ENCODE results near the gene GDI2. TPM values are rescaled to one million over a fixed set of nuclear protein-coding genes. Genes with fewer than 3 reads are reported as not detected.
A peak's percentile ranks its signal among the peaks of the same experiment; 100 is the strongest.
"Not testable (repeated sequence)": the region's sequence is repeated elsewhere in the genome, so short reads cannot be mapped to it uniquely, and the experiment has no call there.

GDI2 gene
- total RNA-seq, 2 experiments from 2014 or later: 335 to 339 TPM

DNA sequence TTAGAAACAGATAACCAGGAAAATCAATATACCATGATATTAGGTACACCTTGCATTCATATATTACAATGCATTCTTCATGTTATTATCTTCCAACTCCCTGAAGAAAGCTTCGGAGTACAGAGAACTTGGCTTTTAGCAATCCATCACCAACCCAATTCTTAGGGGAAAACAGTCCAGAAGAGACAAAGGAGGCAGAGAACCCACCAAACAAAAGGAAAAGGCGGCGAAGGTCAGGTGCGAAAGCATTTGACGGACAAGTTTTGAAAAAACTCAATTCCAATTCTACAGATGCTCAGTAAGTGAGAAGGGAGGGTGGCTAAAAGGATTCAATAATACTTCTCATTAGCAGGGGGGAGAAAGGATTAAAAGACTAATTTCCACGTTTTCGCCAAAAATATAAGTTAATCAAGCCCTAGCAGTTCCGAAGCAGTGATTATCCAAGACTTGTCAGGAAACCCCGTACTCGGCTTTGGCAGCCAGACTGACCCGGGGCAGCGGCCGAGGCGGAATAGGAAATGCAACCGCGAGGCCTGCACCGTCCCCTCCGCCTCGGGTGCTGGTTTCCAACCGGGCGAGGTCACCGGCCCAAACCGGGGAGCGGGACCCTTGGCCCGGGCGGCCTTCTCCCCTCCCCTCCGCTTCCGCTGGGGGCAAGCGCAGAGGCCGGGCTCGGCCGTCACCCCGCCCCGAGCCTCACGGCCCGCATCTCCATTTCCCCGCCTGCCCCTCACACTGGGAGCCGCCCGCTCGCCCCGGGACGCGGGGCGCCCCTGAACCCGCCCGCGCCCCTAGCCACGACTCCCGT lies 747 bp downstream of the GDI2 start:
- Mint-ChIP-seq H3K9me3 (peaks cover 1% of the 10 kb centered on the region), H3K27me3 (no peaks in the 10 kb centered on the region), H3K27ac (peak overlapping the region; percentile 97), H3K4me3 (peak overlapping the region; percentile 91), H3K4me1 (peaks cover 60% of the 10 kb centered on the region), H3K36me3 (peaks cover 44% of the 10 kb centered on the region)
- peak; percentile 53 for DNase-seq

DNA sequence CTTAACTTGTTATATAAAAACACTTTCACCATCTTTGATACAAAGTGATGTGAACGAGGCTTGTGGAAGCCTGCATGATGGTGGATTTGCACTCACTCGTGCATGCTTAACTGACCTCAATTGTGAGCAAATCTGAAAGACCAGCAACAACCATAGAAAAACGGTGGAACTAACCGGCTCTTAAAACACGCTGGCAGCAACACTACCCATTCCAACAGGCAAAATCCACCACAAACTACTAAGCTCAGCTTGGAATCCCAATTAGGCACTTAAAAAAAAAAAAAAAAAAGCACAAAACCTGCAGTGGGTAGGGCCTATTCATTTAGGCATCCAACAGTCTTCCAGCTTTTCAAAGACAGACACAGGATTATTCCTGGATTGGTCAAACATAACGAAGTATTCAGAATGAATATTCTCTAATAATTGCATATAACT lies 1.8 kb downstream of the GDI2 start:
- Mint-ChIP-seq H3K4me1 (peaks cover 59% of the 10 kb centered on the region), H3K9me3 (peaks cover 1% of the 10 kb centered on the region), H3K36me3 (peaks cover 51% of the 10 kb centered on the region), H3K27ac (peak overlapping the region; percentile 80), H3K27me3 (no peaks in the 10 kb centered on the region), H3K4me3 (peak overlapping the region; percentile 91)
- DNase-seq: no peak

DNA sequence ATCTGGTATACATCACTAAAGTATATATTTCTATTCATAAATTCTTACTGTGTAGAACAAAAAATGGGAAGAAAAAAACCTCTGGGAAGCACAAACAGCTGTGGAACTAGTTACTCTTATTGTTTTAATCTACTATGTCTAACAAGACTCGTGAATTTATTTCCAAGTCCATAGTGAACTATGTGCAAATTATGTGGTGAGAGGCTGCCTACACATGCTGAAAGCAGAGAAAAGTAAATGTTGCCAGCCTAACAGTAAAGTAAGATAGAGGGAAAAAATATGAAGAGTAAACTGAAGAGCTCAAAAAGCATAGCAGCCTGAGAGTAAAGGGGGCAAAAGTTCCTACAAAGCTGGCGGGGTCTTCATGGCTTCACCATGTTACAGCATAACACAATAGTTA lies 3.0 kb downstream of the GDI2 start:
- peak overlapping the region; percentile 91 for H3K4me3 Mint-ChIP-seq
- H3K27ac Mint-ChIP-seq: no peak overlapping the region

DNA sequence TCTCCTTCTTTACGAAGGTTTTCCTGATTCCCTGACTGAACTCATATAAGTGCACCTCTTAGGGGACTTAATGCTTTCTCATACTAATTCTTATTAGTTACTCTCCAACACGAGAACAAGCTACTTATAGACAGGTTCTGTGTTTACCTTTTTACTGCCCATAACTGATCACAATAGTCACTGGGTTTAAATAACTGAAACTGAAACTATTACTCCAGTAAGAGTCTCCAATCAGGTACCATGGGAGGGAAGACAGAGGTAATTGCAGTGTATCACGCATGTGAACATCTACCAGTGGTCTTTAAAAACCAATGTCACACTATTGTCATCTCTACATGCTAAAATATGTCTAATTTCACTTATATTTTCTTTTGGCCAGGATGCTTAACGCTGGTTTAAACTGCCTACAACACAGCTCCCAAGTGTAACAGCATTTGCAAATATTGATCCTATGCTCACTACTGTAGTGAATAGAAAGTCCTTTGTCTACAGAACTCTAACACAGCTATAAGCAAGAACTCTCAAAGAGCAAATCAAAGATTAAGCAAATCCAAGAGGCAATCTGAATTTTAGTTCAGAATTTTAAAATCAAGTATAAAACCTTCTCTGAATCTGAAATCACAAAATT lies 3.6 kb downstream of the GDI2 start:
- H3K27me3 Mint-ChIP-seq: no peaks in the 10 kb centered on the region
- peak overlapping the region; percentile 91 for H3K4me3 Mint-ChIP-seq
- H3K4me1 Mint-ChIP-seq: peaks cover 51% of the 10 kb centered on the region
- no peaks in the 10 kb centered on the region for H3K9me3 Mint-ChIP-seq
- DNase-seq: no peak
- peak overlapping the region; percentile 13 for H3K27ac Mint-ChIP-seq
- peaks cover 55% of the 10 kb centered on the region for H3K36me3 Mint-ChIP-seq

More for the DNA sequence above, 3.0 kb downstream of the GDI2 start:
- Mint-ChIP-seq H3K4me1 (peaks cover 57% of the 10 kb centered on the region), H3K27me3 (no peaks in the 10 kb centered on the region), H3K36me3 (peaks cover 60% of the 10 kb centered on the region), H3K9me3 (peaks cover 1% of the 10 kb centered on the region)
- DNase-seq: no peak

DNA sequence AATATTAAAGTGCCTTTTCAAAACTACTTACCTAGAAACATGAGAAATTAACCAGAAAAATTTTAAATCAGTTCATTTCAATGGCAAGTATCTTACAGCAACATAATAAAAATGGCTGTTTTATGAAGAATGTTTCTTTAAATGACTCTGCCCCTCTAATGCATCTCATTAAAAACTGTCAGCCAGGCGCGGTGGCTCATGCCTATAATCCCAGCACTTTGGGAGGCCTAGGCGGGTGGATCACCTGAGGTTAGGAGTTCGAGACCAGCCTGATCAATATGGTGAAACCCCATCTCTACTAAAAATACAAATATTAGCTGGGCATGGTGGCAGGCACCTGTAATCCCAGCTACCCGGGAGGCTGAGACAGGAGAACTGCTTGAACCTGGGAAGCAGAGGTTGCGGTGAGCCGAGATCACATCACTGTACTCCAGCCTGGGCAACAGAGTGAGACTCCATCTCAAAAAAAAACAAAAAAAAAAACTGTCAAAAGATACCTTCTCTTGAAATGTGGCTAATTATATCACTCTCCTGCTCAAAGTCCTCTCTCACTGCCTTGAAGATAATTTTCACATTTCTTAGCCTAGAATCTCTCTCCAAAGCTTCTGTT lies 4.3 kb downstream of the GDI2 start:
- Mint-ChIP-seq H3K36me3 (peaks cover 58% of the 10 kb centered on the region), H3K4me1 (peaks cover 51% of the 10 kb centered on the region), H3K4me3 (peak overlapping the region; percentile 55)
- not testable (repeated sequence) for H3K27ac Mint-ChIP-seq, DNase-seq, H3K27me3 Mint-ChIP-seq, H3K9me3 Mint-ChIP-seq

DNA sequence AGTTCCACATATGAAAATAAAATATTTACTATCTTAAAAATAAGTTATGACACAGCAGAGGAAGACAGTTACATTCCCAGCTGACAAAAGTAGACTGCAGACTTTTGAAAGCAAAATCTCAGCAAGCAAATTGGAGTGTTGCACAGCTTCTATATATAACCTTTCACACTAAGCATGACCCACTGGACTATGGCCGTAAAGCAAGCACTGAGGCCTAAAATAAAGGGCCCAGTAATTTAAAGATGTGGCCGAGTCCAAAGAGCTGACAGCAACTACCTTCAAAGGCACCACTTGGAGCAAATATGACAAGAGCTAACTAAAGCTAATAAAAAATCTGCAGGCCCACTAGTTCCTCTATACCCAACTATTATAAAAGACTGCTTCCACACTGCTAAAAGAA lies 6.5 kb downstream of the GDI2 start:
- Mint-ChIP-seq H3K27ac (no peak overlapping the region), H3K36me3 (peaks cover 56% of the 10 kb centered on the region), H3K4me1 (peaks cover 54% of the 10 kb centered on the region)

DNA sequence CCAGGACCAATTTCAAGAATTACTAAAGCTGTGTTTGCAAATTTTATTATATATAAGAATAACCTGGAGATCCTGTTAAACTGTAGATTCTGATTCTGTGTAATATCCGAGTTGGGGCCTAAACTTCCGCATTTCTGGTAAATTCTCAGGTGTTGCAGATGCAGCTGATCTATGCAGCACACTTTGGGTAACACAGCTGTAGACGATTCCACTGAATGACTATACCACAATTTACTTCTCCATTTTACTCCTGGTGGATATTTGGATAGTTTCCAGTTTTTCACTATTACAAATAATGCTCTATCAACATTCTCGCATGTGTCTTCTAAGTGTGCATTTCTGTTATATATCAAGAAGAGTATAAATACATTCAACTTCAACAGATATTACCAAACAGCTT lies 7.5 kb downstream of the GDI2 start:
- no peak overlapping the region for H3K4me3 Mint-ChIP-seq
- no peak overlapping the region for H3K27ac Mint-ChIP-seq
- H3K4me1 Mint-ChIP-seq: peaks cover 48% of the 10 kb centered on the region
- H3K27me3 Mint-ChIP-seq: no peaks in the 10 kb centered on the region
- no peak for DNase-seq
- H3K9me3 Mint-ChIP-seq: no peaks in the 10 kb centered on the region
- H3K36me3 Mint-ChIP-seq: peaks cover 49% of the 10 kb centered on the region

More for the DNA sequence above, 6.5 kb downstream of the GDI2 start:
- Mint-ChIP-seq H3K4me3 (no peak overlapping the region), H3K9me3 (no peaks in the 10 kb centered on the region), H3K27me3 (no peaks in the 10 kb centered on the region)
- DNase-seq: no peak

DNA sequence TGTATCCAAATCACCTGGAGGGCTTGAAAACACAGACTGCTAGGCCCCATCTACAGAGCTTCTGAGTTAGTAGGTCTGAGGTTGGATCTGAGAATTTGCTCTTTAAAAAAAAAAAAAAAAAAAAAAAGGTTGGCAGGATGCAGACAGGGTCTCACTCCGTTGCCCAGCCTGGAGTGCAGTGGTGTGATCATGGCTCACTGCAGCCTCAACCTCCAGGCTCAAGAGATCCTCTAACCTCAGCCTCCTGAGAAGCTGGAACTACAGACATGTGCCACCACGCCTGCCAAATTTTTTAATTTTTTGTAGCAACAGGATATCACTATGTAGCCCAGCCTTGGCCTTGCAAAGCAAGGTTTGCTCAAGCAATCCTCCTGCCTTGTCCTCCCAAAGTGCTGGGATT lies 8.0 kb downstream of the GDI2 start:
- Mint-ChIP-seq H3K4me1 (peaks cover 43% of the 10 kb centered on the region), H3K9me3 (no peaks in the 10 kb centered on the region), H3K4me3 (no peak overlapping the region), H3K27me3 (no peaks in the 10 kb centered on the region), H3K36me3 (peaks cover 51% of the 10 kb centered on the region), H3K27ac (no peak overlapping the region)
- no peak for DNase-seq

DNA sequence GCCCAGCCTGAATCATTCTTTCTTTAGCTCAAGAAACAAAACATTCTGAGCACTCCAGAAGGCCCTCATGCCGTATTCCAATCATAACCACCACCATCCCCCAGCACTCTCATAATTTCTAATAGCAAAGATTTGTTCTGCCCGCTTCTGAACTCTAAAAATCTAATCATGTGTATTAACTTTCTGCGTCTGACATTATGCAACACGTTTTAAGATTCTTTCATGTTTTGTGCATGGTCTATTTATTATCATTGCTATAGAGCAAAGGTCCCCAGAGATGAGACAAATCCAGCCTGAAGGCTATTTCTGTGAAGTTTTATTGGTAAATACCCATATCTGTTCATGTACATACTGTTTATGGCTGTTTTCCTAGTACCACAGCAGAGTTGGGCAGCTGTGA lies 8.8 kb downstream of the GDI2 start:
- H3K4me1 Mint-ChIP-seq: peaks cover 36% of the 10 kb centered on the region

DNA sequence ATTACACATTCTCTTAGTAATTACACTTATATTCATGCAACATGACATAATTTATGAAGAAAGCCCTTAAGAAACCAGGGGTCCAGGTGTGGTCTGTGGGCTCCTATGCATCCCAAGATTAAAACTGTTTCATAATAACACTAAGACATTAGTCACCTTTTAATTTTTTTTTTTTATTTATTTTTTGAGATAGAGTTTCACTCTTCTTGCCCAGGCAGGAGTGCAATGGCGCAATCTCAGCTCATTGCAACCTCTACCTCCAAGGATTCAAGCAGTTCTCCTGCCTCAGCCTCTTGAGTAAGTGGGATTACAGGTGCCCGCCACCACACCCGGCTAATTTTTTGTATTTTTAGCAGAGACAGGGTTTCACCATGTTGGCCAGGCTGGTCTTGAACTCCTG lies 12.5 kb downstream of the GDI2 start:
- H3K36me3 Mint-ChIP-seq: peaks cover 30% of the 10 kb centered on the region
- no peaks in the 10 kb centered on the region for H3K9me3 Mint-ChIP-seq
- DNase-seq: no peak
- peak overlapping the region; percentile 25 for H3K27ac Mint-ChIP-seq
- H3K27me3 Mint-ChIP-seq: no peaks in the 10 kb centered on the region
- H3K4me1 Mint-ChIP-seq: peaks cover 16% of the 10 kb centered on the region
- no peak overlapping the region for H3K4me3 Mint-ChIP-seq

More for the DNA sequence above, 8.8 kb downstream of the GDI2 start:
- no peak overlapping the region for H3K4me3 Mint-ChIP-seq
- no peaks in the 10 kb centered on the region for H3K27me3 Mint-ChIP-seq
- no peak overlapping the region for H3K27ac Mint-ChIP-seq
- H3K36me3 Mint-ChIP-seq: peaks cover 47% of the 10 kb centered on the region
- H3K9me3 Mint-ChIP-seq: no peaks in the 10 kb centered on the region
- DNase-seq: no peak

DNA sequence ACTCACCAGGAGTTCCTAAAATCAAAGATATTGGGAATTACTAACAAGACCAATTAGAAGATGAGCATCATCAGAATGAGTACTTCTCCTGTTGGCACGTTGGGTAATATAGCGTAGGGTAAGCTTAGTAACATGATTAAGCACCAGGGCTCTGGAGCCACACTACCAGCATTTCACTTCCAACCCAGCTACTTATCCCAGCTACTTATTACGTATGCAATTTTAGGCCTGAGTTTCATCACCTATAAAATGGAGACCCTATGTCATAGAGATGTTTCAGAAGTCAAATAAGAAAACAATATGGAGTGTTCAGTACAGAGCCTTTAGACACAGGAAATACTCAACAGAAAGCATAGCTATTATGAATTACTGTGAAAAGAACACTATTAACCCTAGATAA lies 19.0 kb downstream of the GDI2 start:
- H3K9me3 Mint-ChIP-seq: no peaks in the 10 kb centered on the region
- H3K4me1 Mint-ChIP-seq: peaks cover 17% of the 10 kb centered on the region
- no peak for DNase-seq
- peak overlapping the region; percentile 63 for H3K27ac Mint-ChIP-seq
- H3K4me3 Mint-ChIP-seq: no peak overlapping the region
- peaks cover 25% of the 10 kb centered on the region for H3K36me3 Mint-ChIP-seq
- H3K27me3 Mint-ChIP-seq: no peaks in the 10 kb centered on the region

DNA sequence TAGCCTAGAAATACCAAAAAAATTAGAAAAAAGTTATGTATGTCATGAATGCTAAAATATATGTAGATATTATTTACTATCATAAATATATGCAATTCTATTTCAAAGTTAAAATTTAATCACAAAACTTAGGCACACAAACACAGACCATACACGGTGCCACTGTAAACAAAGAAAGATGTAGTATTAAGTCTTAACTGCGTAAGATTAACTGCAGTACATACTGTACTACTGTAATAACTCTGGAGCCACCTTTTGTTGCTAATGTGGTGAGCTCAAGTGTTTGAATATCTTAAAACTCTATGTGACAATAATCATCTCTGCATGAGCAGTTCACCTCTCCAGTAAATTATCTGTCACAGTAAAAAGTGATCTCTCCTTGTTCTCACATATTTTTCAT lies 23.6 kb downstream of the GDI2 start:
- H3K27ac Mint-ChIP-seq: no peak overlapping the region
- DNase-seq: no peak
- H3K9me3 Mint-ChIP-seq: peaks cover 4% of the 10 kb centered on the region
- H3K4me3 Mint-ChIP-seq: no peak overlapping the region
- H3K4me1 Mint-ChIP-seq: peaks cover 20% of the 10 kb centered on the region
- no peaks in the 10 kb centered on the region for H3K27me3 Mint-ChIP-seq
- H3K36me3 Mint-ChIP-seq: peaks cover 55% of the 10 kb centered on the region

DNA sequence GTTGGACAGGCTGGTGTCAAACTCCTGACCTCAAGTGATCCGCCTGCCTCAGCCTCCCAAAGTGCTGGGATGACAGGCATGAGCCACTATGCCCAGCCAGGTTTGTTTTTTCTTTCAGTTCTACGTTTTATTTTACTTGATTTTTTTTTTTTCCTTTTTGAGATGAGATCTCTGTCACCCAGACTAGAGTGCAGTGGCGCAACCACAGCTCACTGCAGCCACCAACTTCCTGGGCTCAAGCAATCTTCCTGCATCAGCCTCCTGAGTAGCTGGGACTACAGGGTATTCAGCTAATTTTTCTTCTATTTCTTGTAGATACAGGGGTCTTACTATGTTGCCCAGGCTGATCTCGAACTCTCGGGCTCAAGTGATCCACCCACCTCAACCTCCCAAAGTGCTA lies 24.3 kb downstream of the GDI2 start:
- Mint-ChIP-seq H3K9me3 (peaks cover 10% of the 10 kb centered on the region), H3K27ac (peak overlapping the region; percentile 67), H3K27me3 (no peaks in the 10 kb centered on the region)

DNA sequence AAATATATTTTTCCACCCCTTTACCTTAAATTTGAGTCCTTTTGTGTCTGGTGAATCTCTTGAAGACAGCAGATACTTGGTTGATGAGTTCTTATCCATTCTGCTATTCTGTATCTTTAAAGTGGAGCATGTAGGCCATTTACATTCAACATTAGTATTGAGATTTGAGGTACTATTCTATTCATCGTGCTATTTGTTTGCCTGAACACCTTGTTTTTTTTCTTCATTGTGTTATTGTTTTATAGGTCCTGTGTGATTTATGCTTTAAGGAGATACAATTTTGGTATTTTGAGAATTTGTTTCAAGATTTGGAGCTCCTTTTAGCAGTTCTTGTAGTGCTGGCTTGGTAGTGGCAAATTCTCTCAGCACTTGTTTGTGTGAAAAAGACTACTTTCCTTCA lies 29.9 kb downstream of the GDI2 start:
- Mint-ChIP-seq H3K4me1 (peaks cover 35% of the 10 kb centered on the region), H3K36me3 (peaks cover 79% of the 10 kb centered on the region), H3K4me3 (no peak overlapping the region), H3K9me3 (peaks cover 14% of the 10 kb centered on the region), H3K27ac (peak overlapping the region; percentile 37), H3K27me3 (no peaks in the 10 kb centered on the region)
- no peak for DNase-seq

More for the DNA sequence above, 24.3 kb downstream of the GDI2 start:
- Mint-ChIP-seq H3K36me3 (peaks cover 62% of the 10 kb centered on the region), H3K4me1 (peaks cover 25% of the 10 kb centered on the region), H3K4me3 (no peak overlapping the region)
- DNase-seq: no peak

DNA sequence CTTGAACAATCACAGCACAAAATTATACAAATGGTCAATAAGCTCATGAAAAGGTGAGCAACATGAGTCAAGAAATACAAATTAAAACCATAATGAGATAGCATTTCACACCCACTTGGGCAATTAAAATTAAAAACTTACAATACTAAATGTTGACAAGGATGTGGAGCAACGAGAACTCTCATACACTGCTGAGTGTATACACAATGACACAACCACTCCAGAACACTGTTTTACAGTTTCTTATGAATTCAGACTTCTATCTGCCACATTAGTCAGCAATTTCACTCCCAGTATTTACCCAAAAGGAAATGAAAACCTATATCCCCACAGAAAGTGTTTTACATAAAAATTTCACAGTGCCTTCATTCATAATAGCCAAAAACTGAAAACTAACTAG lies 31.1 kb downstream of the GDI2 start:
- DNase-seq: no peak
- Mint-ChIP-seq H3K4me1 (peaks cover 36% of the 10 kb centered on the region), H3K4me3 (no peak overlapping the region), H3K9me3 (peaks cover 15% of the 10 kb centered on the region), H3K27ac (peak overlapping the region; percentile 50), H3K36me3 (peaks cover 82% of the 10 kb centered on the region), H3K27me3 (no peaks in the 10 kb centered on the region)

Measured in activated naive CD8-positive, alpha-beta T cell treated with anti-CD3 and anti-CD28 coated beads for 36 hours (primary cell).